Smooth muscle cell (in vitro differentiated cells): Measurements from ENCODE around the gene SLC6A19. TPM values are rescaled to one million over a fixed set of nuclear protein-coding genes. Genes with fewer than 3 reads are reported as not detected.

Experiments
- DNase-seq: peaks from one replicate; lab custom pipeline; 2025; ENCODE audit not compliant: unreplicated experiment; lab: John Stamatoyannopoulos, UW
- H2AFZ ChIP-seq: fragments of 200-600 bp; sonication (generic); 2 replicates; pipeline ENCODE4 v1.6.0; 2016; ENCODE audit warnings: antibody characterized with exemption, low read depth, mild to moderate bottlenecking
- H3F3A ChIP-seq: fragments of 200-600 bp; sonication (generic); 2 replicates; pipeline ENCODE4 v1.6.0; 2017; ENCODE audit warnings: antibody characterized with exemption, low read depth
- H3K27ac ChIP-seq: fragments of 200-600 bp; sonication (generic); 2 replicates; pipeline ENCODE4 v1.5.1; 2016; ENCODE audit warnings: low read depth, mild to moderate bottlenecking
- H3K27me3 ChIP-seq: fragments of 200-600 bp; sonication (generic); 2 replicates; pipeline ENCODE4 v1.6.1; 2016; ENCODE audit warnings: low read depth, mild to moderate bottlenecking
- H3K36me3 ChIP-seq: fragments of 200-600 bp; sonication (generic); 2 replicates; pipeline ENCODE4 v1.5.1; 2016; ENCODE audit warnings: low read depth
- H3K4me1 ChIP-seq: fragments of 200-600 bp; sonication (generic); 2 replicates; pipeline ENCODE4 v1.5.1; 2016; ENCODE audit warnings: low read depth
- H3K4me2 ChIP-seq: fragments of 200-600 bp; sonication (generic); 2 replicates; pipeline ENCODE4 v1.6.0; 2016; ENCODE audit warnings: mild to moderate bottlenecking
- H3K4me3 ChIP-seq: fragments of 200-600 bp; sonication (generic); 2 replicates; pipeline ENCODE4 v1.5.1; 2016; ENCODE audit warnings: mild to moderate bottlenecking
- H3K79me2 ChIP-seq: fragments of 200-600 bp; sonication (generic); 2 replicates; pipeline ENCODE4 v1.6.0; 2016; ENCODE audit warnings: low read depth, mild to moderate bottlenecking
- H3K9ac ChIP-seq: fragments of 200-600 bp; sonication (generic); 2 replicates; pipeline ENCODE4 v1.6.0; 2016; ENCODE audit warnings: low read depth
- H3K9me3 ChIP-seq: fragments of 200-600 bp; sonication (generic); replicated peaks from 2 replicates; pipeline ENCODE4 v1.5.1; 2016; ENCODE audit warnings: low read depth
- H4K20me1 ChIP-seq: fragments of 200-600 bp; sonication (generic); 2 replicates; pipeline ENCODE4 v1.6.0; 2016; ENCODE audit warnings: low read depth
- CTCF ChIP-seq: fragments of 200-600 bp; sonication (generic); IDR thresholded peaks from 2 replicates; pipeline ENCODE4 v1.5.1; 2017; ENCODE audit warnings: borderline replicate concordance, mild to moderate bottlenecking, antibody characterized with exemption; ENCODE audit not compliant: insufficient read depth, poor library complexity, severe bottlenecking
- WGBS: methylation state at CpG from one replicate; pipeline ENCODE4 v1.1.7; 2016; ENCODE audit warnings: low lambda C conversion rate; 5-methylcytosine and 5-hydroxymethylcytosine counted together
- polyA plus RNA-seq: library from polyadenylated mRNA; unstranded; fragments of >200 nt; fragmentation: Nextera tagmentation; extraction: Ambion mirVana; gene quantifications from 2 replicates; pipeline ENCODE4 v1.2.1, GENCODE V29; 2016
- total RNA-seq: library from RNA; depleted of rRNA; stranded (reverse); fragments of >200 nt; gene quantifications from 2 replicates; pipeline ENCODE4 v1.2.3, GENCODE V29; 2014

SLC6A19 gene
- total and polyA plus RNA-seq, 2 experiments from 2014 or later = not detected

GRCh38 chr5:1202026-1202797, 817 bp downstream of the SLC6A19 start:
- no peak overlapping the region for H3K4me2 ChIP-seq
- no peak for DNase-seq
- no peak overlapping the region for H3K9ac ChIP-seq
- peaks cover 5% of the 10 kb centered on the region for H3K27me3 ChIP-seq
- no peaks in the 10 kb centered on the region for H3K36me3 ChIP-seq
- no peaks in the 10 kb centered on the region for H3K4me1 ChIP-seq
- no peak overlapping the region for H3K27ac ChIP-seq
- 85% methylated on average over 26 of the region's 26 CpGs for WGBS
- no peak for TF ChIP-seq CTCF
- H2AFZ ChIP-seq = no peak overlapping the region
- H3K4me3 ChIP-seq = no peak overlapping the region
- H3K9me3 ChIP-seq = no peaks in the 10 kb centered on the region
- no peaks in the 10 kb centered on the region for H3K79me2 ChIP-seq
- no peaks in the 10 kb centered on the region for H4K20me1 ChIP-seq
- H3F3A ChIP-seq = no peaks in the 10 kb centered on the region

- WGBS = 86% methylated on average over 7 of the region's 7 CpGs
- Histone ChIP-seq H3K4me2 (no peak overlapping the region), H3K79me2 (no peaks in the 10 kb centered on the region), H3K27me3 (peaks cover 5% of the 10 kb centered on the region), H3K36me3 (no peaks in the 10 kb centered on the region), H3K27ac (no peak overlapping the region), H3K4me1 (no peaks in the 10 kb centered on the region), H4K20me1 (no peaks in the 10 kb centered on the region), H3K9ac (no peak overlapping the region), H3K9me3 (no peaks in the 10 kb centered on the region), H3F3A (no peaks in the 10 kb centered on the region), H2AFZ (no peak overlapping the region), H3K4me3 (no peak overlapping the region)
- no peak for TF ChIP-seq CTCF
- no peak for DNase-seq
These were observed 1.4 kb downstream of the SLC6A19 start for GRCh38 chr5:1202798-1203185.

DNA sequence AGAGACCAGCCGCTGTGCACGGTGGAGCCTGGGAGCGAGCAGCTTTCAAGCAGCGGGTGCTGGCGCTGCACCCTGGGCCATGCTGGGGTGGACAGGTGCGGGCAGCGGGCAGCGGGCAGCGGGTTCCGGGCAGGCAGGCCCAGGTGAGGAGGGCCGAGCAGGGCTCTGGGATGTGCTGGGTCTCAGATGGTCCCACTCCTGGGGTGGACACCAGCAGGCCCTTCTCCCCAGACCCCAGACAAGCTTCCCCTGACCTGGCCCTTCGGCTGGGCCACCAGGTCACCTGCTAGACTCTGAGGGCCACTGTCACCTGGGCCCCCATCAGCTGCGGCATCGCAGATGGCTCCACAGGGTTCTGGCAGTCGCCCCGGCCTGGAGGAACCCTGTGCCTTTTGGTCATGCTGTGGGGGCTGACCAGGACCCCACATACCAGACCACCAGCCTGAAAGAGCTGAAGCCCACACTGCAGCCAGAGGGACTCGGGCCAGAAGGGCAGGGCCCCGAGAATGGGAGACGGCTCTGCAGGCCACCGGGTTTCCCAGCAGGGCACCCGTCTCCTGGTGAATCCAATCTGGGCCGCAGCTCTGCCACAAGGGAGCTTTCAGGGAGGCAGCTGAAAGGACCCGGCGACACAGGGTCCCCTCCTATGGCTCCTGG, 2.0 kb downstream of the SLC6A19 start:
- DNase-seq = no peak
- 95% methylated on average over 24 of the region's 24 CpGs for WGBS
- no peak for TF ChIP-seq CTCF

More for the DNA sequence above, 2.0 kb downstream of the SLC6A19 start:
- no peak overlapping the region for H2AFZ ChIP-seq
- H3F3A ChIP-seq = no peaks in the 10 kb centered on the region
- H3K27ac ChIP-seq = no peak overlapping the region
- H3K9me3 ChIP-seq = no peaks in the 10 kb centered on the region
- no peaks in the 10 kb centered on the region for H3K4me1 ChIP-seq
- no peaks in the 10 kb centered on the region for H3K79me2 ChIP-seq
- no peaks in the 10 kb centered on the region for H4K20me1 ChIP-seq
- H3K27me3 ChIP-seq = peaks cover 5% of the 10 kb centered on the region
- H3K4me2 ChIP-seq = no peak overlapping the region
- H3K36me3 ChIP-seq = no peaks in the 10 kb centered on the region
- no peak overlapping the region for H3K4me3 ChIP-seq
- H3K9ac ChIP-seq = no peak overlapping the region
